ENCODE data around the gene KAT2B.

KAT2B gene

DNA sequence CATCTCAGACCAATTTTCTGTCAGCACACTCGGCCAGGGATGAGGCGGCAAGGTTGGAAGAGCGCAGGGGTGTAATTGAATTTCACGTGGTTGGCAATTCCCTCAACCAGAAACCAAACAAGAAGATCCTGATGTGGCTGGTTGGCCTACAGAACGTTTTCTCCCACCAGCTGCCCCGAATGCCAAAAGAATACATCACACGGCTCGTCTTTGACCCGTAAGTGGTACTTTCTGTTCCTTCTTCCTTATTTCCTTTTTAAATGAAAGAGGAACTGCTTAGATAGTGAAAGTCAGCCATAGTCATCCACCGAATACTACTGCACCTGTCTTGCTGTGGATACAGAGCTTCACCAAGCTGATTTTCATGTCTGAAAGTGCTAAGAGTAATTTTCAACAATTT is 85.7 kb downstream of the KAT2B start:
- TF ChIP-seq JUND (IDR thresholded peaks at IDR 0.05; ENCODE audit: low read depth), result no peak
- DNase-seq (ENCODE audit: low read depth in 1 of 2, low spot score in 1 of 2), result no peak
- in situ Hi-C loops (cut with HindIII; ENCODE audit: low pct_unique_long_range_greater_than_20kb, low sequenced_read_pairs), result no loop called here

DNA sequence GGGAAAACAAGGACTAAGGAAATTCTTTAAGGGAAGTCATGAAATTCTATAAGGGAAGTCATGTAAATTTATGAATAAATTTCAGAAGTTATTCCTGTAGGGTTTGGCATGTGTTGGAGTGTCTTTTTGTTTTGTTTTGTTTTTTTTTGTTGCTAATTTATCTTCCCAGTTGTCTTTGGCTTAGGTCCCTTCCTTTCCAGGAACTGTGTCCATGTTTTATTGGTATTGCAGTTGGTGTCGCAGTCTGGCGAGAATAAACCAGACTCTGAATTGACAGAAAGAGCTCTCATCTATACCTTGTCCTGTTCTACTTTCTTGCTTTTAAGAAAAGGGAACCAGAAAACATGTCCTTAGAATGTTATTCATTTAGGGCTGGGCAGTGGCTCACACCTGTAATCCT is 88.1 kb downstream of the KAT2B start:
- in situ Hi-C loops (cut with HindIII; ENCODE audit: low pct_unique_long_range_greater_than_20kb, low sequenced_read_pairs), result no loop called here
- TF ChIP-seq JUND (IDR thresholded peaks at IDR 0.05; ENCODE audit: low read depth), result no peak
- no peak for DNase-seq (ENCODE audit: low read depth in 1 of 2, low spot score in 1 of 2)

DNA sequence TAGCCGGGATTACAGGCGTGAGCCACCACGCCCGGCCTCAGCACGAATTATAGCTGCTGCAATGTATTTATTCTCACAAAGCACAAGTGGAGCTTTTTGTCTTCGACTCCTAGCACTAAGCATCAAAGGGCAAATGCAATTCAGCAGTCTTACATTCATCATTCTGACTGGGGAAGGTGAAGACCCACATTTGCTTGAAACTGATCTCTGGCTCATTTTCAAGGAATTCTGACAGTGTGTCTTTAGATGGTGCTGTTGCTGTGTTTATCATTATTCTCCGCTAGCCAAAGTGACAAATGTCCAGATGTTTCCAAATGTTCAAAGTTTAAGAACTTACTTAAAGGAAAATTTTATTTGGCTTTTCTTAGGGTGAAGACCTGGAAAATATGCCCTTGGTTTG is 89.9 kb downstream of the KAT2B start:
- in situ Hi-C loops (cut with HindIII; ENCODE audit: low pct_unique_long_range_greater_than_20kb, low sequenced_read_pairs), result no loop called here
- no peak for TF ChIP-seq JUND (IDR thresholded peaks at IDR 0.05; ENCODE audit: low read depth)
- no peak for DNase-seq (ENCODE audit: low read depth in 1 of 2, low spot score in 1 of 2)

DNA sequence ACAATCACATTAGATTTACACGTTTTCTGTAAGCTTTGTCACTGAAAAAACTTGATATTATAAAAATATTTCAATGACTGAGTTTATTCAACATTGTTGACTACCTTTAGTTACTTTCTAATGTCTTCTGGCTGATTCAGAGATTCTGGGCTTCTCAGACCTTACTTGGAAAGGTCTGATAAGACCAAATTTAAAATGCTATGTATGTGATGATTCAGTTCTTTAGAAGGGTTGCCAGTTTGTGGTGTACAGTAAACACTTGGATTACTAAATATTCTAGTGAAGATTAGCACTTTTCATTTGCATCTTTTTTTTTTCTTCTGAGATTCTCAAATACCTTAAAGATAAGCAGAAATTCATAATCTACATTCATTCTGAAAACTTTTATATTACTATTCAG is 96.0 kb downstream of the KAT2B start:
- in situ Hi-C loops (cut with HindIII; ENCODE audit: low pct_unique_long_range_greater_than_20kb, low sequenced_read_pairs), result no loop called here
- no peak for TF ChIP-seq JUND (IDR thresholded peaks at IDR 0.05; ENCODE audit: low read depth)
- DNase-seq (ENCODE audit: low read depth in 1 of 2, low spot score in 1 of 2), result no peak

DNA sequence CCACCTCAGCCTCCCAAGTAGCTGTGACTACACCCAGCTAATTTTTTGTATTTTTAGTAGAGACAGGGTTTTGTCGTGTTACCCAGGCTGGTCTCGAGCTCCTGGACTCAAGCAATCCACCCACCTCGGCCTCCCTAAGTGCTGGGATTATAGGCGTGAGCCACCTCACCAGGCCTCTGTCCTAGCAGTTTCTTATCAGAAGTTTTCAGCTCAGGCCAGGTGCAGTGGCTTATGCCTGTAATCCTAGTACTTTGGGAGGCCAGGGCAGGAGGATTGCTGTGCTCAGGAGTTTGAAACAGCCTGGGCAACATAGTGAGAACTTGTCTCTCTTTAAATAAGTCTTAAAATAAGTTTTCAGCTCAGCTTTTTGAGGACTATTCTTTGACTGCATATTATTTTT is 97.4 kb downstream of the KAT2B start:
- TF ChIP-seq JUND (IDR thresholded peaks at IDR 0.05; ENCODE audit: low read depth), result no peak
- DNase-seq (ENCODE audit: low read depth in 1 of 2, low spot score in 1 of 2), result no peak
- in situ Hi-C loops (cut with HindIII; ENCODE audit: low pct_unique_long_range_greater_than_20kb, low sequenced_read_pairs), result no loop called here

DNA sequence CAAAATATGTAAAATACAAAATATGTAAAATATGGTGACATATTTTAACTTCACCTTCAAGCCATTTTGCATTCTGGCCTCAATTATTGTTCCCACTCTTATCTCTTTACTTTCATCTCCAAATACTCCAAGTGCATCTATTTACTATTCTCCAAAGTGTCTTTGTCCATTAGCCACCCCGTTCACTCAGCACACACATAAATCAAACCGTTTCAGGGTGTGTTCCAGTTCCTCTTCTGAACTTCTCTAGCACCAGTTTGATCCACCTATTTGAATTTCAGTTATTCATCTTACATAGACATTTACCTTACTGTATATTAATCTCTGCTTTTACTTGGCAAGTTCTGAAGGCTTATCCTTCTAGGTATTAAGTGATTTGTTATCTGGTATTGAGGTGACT is 100.6 kb downstream of the KAT2B start:
- no peak for TF ChIP-seq JUND (IDR thresholded peaks at IDR 0.05; ENCODE audit: low read depth)
- in situ Hi-C loops (cut with HindIII; ENCODE audit: low pct_unique_long_range_greater_than_20kb, low sequenced_read_pairs), result no loop called here
- DNase-seq (ENCODE audit: low read depth in 1 of 2, low spot score in 1 of 2), result no peak

DNA sequence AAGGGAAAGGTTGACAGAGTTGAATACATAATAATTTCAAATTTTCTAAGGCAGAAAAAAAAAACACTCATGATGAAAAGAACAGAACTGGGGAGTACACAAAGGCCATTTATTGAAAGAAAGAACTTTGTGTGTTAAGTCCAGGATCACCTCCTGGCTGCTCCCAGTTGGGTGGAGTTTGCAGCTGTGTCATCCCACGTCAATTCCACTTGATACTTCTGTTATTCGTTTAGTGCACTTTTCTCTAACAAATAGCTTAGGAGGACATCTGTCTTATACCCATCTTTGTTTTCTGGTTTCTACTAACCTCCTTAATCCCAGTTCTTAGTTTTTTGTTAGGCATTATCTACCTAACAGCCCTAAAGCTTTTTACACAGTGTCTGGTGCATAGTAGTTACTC is 101.1 kb downstream of the KAT2B start:
- no peak for TF ChIP-seq JUND (IDR thresholded peaks at IDR 0.05; ENCODE audit: low read depth)
- no peak for DNase-seq (ENCODE audit: low read depth in 1 of 2, low spot score in 1 of 2)
- in situ Hi-C loops (cut with HindIII; ENCODE audit: low pct_unique_long_range_greater_than_20kb, low sequenced_read_pairs), result no loop called here

DNA sequence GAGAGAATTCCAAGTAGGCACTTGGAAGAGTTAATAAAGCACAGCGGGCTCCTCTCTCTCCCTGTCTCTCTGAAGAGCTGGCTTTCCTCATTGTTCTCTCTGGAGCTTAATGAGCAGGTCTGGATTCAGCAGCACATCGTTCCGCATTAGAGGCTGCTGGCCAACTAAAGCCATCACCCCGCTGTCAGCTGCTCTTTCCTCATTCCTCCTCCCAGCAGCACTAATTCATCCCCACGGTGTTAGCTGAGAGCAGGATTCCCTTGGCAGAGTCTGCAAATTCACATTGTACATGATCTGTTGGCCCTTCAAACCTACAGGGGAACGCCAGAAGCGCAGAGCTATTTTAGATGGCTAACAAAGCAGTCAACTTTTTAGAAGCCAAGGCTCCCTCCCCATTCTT is 101.6 kb downstream of the KAT2B start:
- no peak for TF ChIP-seq JUND (IDR thresholded peaks at IDR 0.05; ENCODE audit: low read depth)
- no peak for DNase-seq (ENCODE audit: low read depth in 1 of 2, low spot score in 1 of 2)
- in situ Hi-C loops (cut with HindIII; ENCODE audit: low pct_unique_long_range_greater_than_20kb, low sequenced_read_pairs), result no loop called here

DNA sequence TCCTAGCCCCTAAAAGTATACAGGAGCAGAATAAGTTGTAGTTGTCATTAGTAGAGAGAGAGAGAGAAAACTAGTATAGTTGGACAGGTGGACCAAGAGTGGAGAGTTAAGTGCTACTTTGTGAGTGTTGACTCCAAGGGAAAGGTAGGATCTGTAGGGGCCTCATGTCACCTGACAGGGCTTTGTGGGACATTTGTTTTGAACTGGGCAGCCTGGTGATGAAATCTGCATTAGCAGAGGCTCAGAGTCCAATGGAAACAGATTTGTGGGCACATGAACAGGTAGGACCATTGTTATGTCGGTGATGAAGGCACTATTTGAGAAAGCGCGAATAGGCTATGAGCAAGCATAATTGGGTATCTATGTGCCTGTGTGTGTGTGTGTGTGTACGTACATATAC is 102.3 kb downstream of the KAT2B start:
- TF ChIP-seq JUND (IDR thresholded peaks at IDR 0.05; ENCODE audit: low read depth), result no peak
- in situ Hi-C loops (cut with HindIII; ENCODE audit: low pct_unique_long_range_greater_than_20kb, low sequenced_read_pairs), result no loop called here
- no peak for DNase-seq (ENCODE audit: low read depth in 1 of 2, low spot score in 1 of 2)

DNA sequence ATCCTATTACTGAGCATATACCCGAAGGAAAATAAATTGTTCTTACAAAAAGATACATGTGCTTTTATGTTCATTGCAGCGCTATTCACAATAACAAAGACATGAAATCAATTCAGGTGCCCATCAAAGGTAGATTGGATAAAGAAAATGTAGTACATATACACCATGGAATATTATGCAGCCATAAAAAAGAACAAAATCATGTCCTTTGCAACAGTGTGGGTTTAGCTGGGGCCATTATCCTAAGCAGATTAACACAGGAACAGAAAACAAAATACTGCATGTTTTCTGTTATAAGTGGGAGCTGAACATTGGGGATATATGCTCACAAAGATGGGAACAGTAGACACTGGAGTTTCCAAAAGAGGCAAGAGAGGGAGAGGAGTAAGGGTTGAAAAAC is 103.3 kb downstream of the KAT2B start:
- DNase-seq (ENCODE audit: low read depth in 1 of 2, low spot score in 1 of 2), result no peak
- TF ChIP-seq JUND (IDR thresholded peaks at IDR 0.05; ENCODE audit: low read depth), result no peak
- in situ Hi-C loops (cut with HindIII; ENCODE audit: low pct_unique_long_range_greater_than_20kb, low sequenced_read_pairs), result no loop called here

DNA sequence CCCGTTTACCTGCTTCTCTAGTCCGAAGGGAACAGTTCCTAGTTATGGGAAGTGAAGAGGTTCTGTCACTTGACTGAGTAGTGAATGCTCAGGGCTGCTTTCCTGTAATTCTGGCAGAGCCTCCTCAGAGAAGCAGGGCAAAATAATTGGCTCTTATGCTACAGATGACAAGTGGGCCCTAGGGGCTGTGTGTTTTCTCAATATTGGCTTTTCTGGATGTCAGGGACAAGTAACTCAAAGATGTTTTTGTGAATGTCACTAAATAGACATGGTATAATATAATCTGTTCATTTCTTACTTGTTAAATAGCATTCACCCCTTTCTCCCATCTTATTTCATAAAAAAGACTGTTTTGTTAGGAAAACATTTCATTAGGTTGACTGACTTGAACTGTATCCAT is 105.6 kb downstream of the KAT2B start:
- no peak for DNase-seq (ENCODE audit: low read depth in 1 of 2, low spot score in 1 of 2)
- in situ Hi-C loops (cut with HindIII; ENCODE audit: low pct_unique_long_range_greater_than_20kb, low sequenced_read_pairs), result no loop called here
- no peak for TF ChIP-seq JUND (IDR thresholded peaks at IDR 0.05; ENCODE audit: low read depth)

DNA sequence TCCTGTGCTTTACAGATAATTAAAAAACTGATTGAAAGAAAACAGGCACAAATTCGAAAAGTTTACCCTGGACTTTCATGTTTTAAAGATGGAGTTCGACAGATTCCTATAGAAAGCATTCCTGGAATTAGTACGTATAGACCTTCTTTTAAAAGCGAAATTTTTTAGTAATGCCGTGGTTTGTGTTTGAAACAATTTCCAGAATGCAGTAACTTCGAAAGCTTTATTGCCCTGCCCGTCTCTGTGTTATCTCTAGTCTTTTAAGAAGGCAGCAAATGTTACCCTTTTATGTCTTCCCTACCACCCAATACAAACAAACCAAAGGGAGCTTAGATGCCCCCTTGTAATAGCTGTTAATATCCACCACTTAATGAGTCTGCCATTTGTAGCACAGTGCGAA is 106.1 kb downstream of the KAT2B start:
- no peak for TF ChIP-seq JUND (IDR thresholded peaks at IDR 0.05; ENCODE audit: low read depth)
- in situ Hi-C loops (cut with HindIII; ENCODE audit: low pct_unique_long_range_greater_than_20kb, low sequenced_read_pairs), result no loop called here
- DNase-seq (ENCODE audit: low read depth in 1 of 2, low spot score in 1 of 2), result no peak

DNA sequence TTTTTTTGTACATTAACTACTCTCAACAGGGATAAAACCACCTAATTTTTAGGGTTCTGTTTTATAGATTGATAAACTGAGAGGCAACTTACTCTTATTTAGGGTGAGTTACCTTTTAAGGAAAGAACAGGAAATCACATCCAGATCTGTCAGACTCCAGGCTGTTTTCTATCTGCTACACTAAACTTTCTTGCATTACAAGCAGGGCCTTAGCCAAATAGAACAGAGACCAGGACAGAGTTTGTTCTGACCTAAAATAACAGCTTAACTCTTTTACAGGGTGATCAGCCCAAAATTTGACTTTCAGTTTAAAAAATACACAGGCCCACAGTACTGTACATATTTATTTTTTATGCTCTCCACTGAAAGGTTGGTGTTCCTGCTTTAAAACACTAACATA is 107.1 kb downstream of the KAT2B start:
- no peak for TF ChIP-seq JUND (IDR thresholded peaks at IDR 0.05; ENCODE audit: low read depth)
- DNase-seq (ENCODE audit: low read depth in 1 of 2, low spot score in 1 of 2), result no peak
- in situ Hi-C loops (cut with HindIII; ENCODE audit: low pct_unique_long_range_greater_than_20kb, low sequenced_read_pairs), result no loop called here

DNA sequence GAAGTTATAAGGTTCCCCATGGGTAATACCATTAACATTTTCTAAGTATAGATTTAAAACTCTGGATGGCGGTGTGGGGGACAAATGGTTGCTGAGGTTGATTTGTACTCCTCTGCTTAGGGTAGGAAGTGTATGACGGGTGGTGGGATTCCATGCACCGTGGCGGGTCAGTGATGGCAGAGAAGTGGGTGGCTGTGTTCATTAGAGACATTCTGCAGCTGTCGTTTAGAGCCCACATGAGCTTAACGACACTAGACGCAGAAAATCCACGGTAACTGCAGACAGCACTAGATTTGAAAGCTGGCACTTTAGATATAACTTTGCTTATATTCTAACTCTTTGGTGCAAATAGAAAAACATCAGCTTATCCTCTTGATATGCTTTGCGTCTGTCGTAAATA is 108.2 kb downstream of the KAT2B start:
- in situ Hi-C loops (cut with HindIII; ENCODE audit: low pct_unique_long_range_greater_than_20kb, low sequenced_read_pairs), result no loop called here
- DNase-seq (ENCODE audit: low read depth in 1 of 2, low spot score in 1 of 2), result no peak
- TF ChIP-seq JUND (IDR thresholded peaks at IDR 0.05; ENCODE audit: low read depth), result no peak

DNA sequence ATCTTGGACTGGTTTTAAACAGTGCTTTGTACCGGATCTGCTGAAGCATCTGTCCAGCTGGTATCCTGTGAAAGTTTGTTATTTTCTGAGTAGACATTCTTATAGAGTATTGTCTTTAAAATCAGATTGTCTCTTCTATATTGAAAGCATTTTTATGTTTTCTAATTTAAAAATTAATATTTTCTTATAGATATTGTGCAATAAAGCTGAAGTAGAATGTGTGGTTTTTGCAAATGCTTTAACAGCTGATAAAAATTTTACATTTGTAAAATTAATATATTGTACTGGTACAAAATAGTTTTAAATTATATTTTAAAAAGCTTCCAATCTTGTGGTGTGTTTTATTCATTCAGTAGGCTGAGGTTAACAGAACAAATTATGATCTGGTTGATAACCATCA is 113.8 kb downstream of the KAT2B start:
- in situ Hi-C loops (cut with HindIII; ENCODE audit: low pct_unique_long_range_greater_than_20kb, low sequenced_read_pairs), result no loop called here
- no peak for DNase-seq (ENCODE audit: low read depth in 1 of 2, low spot score in 1 of 2)
- no peak for TF ChIP-seq JUND (IDR thresholded peaks at IDR 0.05; ENCODE audit: low read depth)

All from T47D (cell line).